ENCODE results near the gene TEKT5.

- TF ChIP-seq CTCF (IDR thresholded peaks at IDR 0.05) (no peak), POLR2A (IDR thresholded peaks at IDR 0.05) (no peak)
These were observed 71.7 kb downstream of the TEKT5 start for GRCh38 chr16:10623059-10623458.

Data from lower leg skin (tissue), 3 donors.